SHP77 (cell line): ENCODE results near the gene EPB41L3.

ENCODE experiments used
- DNase-seq, 2 experiments: peaks; one replicate each; lab custom pipeline; 2025; lab: John Stamatoyannopoulos, UW

The EPB41L3 gene

GRCh38 chr18:5451871-5452270 is 91.9 kb downstream of the EPB41L3 start:
- DNase-seq, result no peak

- no peak for DNase-seq
These were observed 92.6 kb downstream of the EPB41L3 start for GRCh38 chr18:5451150-5451549.

DNA sequence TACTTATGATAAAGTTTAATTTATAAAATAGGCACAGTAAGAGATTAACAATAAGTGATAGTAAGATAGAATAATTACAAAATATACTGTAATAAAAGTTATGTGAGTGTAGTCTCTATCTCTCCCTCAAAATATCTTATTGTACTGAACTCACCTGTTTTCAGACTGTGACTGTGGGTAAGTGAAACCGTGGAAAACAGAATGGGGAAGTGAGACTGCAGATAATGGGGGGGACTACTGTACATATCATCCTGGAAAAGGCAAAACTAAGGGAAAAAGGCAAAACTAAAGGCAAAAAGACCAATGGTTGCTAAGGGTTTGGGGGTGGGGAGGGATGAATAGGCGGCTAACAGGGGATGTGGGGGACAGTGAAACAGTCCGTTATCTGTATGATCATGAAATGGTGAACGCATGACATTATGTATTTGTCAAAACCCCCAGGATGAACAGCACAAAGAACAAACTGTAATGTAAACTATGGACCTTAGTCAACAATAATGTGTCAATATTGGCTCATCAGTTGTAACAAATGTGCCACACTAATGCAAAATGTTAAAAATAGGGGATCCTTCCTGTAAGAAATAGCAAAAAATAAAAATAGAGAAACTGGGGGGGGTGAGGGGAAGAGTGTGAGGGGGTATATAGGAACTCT is 93.8 kb downstream of the EPB41L3 start:
- DNase-seq, result no peak

- no peak for DNase-seq
These were observed 96.4 kb downstream of the EPB41L3 start for GRCh38 chr18:5447442-5447841.

- no peak for DNase-seq
These were observed 99.0 kb downstream of the EPB41L3 start for GRCh38 chr18:5444847-5445246.

GRCh38 chr18:5444269-5444668 is 99.5 kb downstream of the EPB41L3 start:
- no peak for DNase-seq

- no peak for DNase-seq
These were observed 103.7 kb downstream of the EPB41L3 start for GRCh38 chr18:5439986-5440696.

- no peak for DNase-seq
These were observed 109.4 kb downstream of the EPB41L3 start for GRCh38 chr18:5434425-5434824.

- no peak for DNase-seq
These were observed 111.8 kb downstream of the EPB41L3 start for GRCh38 chr18:5431836-5432575.

GRCh38 chr18:5430131-5430530 is 113.7 kb downstream of the EPB41L3 start:
- DNase-seq, result no peak

GRCh38 chr18:5429681-5430080 is 114.1 kb downstream of the EPB41L3 start:
- DNase-seq, result no peak

DNA sequence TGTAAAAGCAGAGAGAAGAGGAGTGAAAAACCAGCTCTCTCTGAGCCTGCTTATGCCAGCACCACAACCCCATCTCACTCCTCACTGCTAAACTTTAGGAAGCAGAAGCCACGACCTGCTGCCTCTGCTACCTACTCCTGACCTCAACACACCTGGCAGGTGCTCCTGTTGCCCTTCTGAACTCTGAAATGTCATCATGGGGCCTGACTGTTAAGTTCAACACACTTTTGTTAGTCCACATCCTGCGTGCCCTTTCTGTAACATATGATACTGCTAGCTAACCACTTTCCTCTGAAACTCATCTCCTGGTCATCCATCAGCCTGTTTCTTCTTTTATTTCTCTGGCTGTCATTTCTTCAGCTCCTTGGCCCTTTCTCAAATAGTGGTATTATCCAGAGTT is 118.1 kb downstream of the EPB41L3 start:
- no peak for DNase-seq

- peak; percentile 3 to 26 for DNase-seq
These were observed 118.7 kb downstream of the EPB41L3 start for GRCh38 chr18:5424903-5425664.

DNA sequence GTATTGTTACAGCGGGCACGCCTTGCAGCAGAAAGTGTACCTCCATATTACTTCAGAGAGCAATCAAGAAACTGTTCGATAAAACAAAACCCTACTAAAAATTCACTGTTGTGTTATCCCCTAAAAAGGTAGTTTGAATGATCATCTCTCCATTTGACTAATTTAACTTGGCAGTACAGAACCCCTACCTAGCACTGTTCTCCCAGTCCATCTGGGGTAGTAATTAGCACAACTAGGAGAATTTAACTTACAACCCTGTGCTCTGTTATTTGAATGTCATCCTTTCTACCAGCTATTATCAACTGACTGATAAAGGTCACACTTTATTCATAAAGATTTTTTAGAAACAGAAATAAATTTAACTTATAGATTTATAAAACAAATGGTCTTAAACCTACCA is 121.2 kb downstream of the EPB41L3 start:
- DNase-seq, result no peak

- no peak for DNase-seq
These were observed 121.8 kb downstream of the EPB41L3 start for GRCh38 chr18:5421981-5422380.

GRCh38 chr18:5420906-5421305 is 122.9 kb downstream of the EPB41L3 start:
- DNase-seq, result no peak

DNA sequence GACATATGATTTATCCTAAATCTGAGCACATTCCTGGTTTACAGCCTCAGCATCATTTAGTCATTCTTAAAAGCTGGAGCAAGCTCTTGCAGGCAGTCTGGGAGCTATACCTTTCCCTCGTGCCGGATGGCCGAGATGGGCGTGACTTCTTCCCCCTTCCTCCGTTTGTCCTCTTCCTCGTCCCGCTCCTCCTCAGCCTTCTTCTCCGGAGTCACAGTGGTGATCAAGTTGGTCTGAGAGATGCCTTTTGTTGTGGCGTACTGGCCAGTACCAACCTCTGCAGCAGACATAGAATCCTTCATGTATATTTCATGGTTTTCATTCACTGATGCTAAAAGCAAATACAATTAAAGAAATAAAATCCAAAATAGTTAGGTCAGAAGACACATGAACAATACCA is 124.2 kb downstream of the EPB41L3 start:
- no peak for DNase-seq

DNA sequence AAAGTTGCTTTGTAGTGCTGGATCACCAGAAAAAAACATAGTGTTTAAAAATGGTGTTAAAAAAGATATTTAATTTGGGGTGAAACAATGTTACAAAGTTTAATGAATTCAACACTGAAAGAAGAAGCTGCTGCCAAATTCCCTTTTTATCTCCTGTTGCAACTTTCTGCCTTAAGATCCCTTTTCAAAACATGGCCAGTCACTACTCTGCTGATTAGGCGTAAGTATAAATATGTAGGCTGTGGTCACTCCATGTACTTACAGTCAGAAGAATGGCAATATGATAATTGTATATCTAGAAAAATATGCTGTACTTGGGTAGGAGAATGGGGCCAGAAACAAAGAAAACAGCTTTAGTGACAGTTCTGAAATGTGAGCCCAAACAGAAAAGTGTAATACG is 124.8 kb downstream of the EPB41L3 start:
- DNase-seq, result no peak

- no peak for DNase-seq
These were observed 126.5 kb downstream of the EPB41L3 start for GRCh38 chr18:5417342-5417741.

- DNase-seq, result no peak
These were observed 127.7 kb downstream of the EPB41L3 start for GRCh38 chr18:5416112-5416511.

DNA sequence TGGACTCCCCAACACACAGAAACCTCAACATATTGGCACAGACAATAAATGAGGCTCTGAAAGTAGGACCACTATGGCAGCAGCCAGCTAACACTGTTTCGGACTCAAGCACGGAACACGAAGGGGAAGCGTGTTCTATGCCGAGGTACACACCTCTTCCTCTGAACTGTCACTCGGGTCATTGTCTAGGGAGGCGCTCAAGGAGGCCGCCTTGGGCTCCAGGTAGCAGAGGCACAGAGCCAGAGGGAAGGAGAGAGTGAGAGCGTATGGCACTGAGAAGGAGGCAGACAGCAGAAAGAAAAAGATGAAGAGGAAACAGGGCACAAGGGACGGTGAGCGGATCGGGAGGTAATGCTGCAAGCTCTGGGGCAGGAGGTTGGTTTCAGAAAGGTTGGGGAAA is 128.1 kb downstream of the EPB41L3 start:
- DNase-seq, result no peak

DNA sequence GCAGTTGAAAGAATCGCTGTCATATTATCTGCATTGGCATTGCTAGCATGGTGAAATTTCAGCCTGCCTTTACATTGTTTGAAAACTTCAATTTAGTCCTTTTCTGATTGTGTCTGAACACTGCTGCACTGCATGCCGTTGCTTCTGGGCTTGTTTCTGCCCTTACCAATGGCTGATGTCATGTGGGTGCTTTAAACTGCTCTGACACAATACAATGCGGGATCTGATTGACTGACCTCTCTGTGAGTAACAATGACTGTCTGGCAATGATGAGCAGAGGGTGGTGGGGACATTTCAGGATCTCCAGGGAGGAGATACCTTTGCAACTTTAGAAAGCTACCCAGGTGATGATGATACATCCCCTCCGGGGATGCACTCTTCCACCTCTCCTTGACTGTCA is 128.8 kb downstream of the EPB41L3 start:
- DNase-seq, result no peak
